ENCODE data around the gene RBM33.

The RBM33 gene

DNA sequence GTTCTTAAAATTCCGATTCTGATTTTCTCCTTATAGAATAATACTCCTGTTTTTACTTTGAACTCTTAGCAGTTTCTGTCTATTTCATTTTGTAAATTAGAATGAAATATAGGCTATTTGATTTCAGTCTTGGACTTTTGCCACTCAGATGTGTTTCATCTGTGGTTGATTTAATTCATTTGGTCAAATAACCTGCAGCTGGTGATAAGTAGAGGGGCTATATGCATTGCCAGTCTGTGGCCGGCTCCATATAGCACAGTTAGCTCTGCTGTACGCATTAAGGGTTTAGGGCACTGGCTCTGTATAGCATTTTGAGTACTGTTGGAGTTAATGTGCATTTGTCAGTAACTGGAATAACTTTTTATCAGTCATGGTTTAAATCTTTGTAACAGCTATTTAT lies 35.7 kb downstream of the RBM33 start:
- TF ChIP-seq YY1 (IDR thresholded peaks at IDR 0.05; ENCODE audit: low read depth) (no peak), EP300 (IDR thresholded peaks at IDR 0.05; ENCODE audit: borderline replicate concordance) (no peak), TAF1 (IDR thresholded peaks at IDR 0.05; ENCODE audit: low read depth) (no peak), CEBPB (IDR thresholded peaks at IDR 0.05) (no peak), TCF12 (IDR thresholded peaks at IDR 0.05; ENCODE audit: low read depth) (no peak), EGR1 (IDR thresholded peaks at IDR 0.05) (no peak), RAD21 (IDR thresholded peaks at IDR 0.05; ENCODE audit: low read depth) (no peak), FOXM1 (IDR thresholded peaks at IDR 0.05; ENCODE audit: borderline replicate concordance, low read depth) (no peak), TEAD4 (IDR thresholded peaks at IDR 0.05) (no peak), NFIC (IDR thresholded peaks at IDR 0.05) (no peak), REST (IDR thresholded peaks at IDR 0.05; ENCODE audit: low read depth) (no peak), USF1 (IDR thresholded peaks at IDR 0.05) (no peak), ZBTB7A (IDR thresholded peaks at IDR 0.05; ENCODE audit: low read depth) (no peak), CREB1 (IDR thresholded peaks at IDR 0.05; ENCODE audit: low read depth) (no peak), MAX (IDR thresholded peaks at IDR 0.05) (no peak)

GRCh38 chr7:155680864-155681263 lies 36.4 kb downstream of the RBM33 start:
- TF ChIP-seq TAF1 (IDR thresholded peaks at IDR 0.05; ENCODE audit: low read depth) (no peak), YY1 (IDR thresholded peaks at IDR 0.05; ENCODE audit: low read depth) (no peak), USF1 (IDR thresholded peaks at IDR 0.05) (no peak), FOXM1 (IDR thresholded peaks at IDR 0.05; ENCODE audit: borderline replicate concordance, low read depth) (no peak), TCF12 (IDR thresholded peaks at IDR 0.05; ENCODE audit: low read depth) (no peak), NFIC (IDR thresholded peaks at IDR 0.05) (no peak), ZBTB7A (IDR thresholded peaks at IDR 0.05; ENCODE audit: low read depth) (no peak), EGR1 (IDR thresholded peaks at IDR 0.05) (no peak), CEBPB (IDR thresholded peaks at IDR 0.05) (no peak), CREB1 (IDR thresholded peaks at IDR 0.05; ENCODE audit: low read depth) (no peak), RAD21 (IDR thresholded peaks at IDR 0.05; ENCODE audit: low read depth) (no peak), TEAD4 (IDR thresholded peaks at IDR 0.05) (no peak), MAX (IDR thresholded peaks at IDR 0.05) (no peak), EP300 (IDR thresholded peaks at IDR 0.05; ENCODE audit: borderline replicate concordance) (no peak), REST (IDR thresholded peaks at IDR 0.05; ENCODE audit: low read depth) (no peak)

GRCh38 chr7:155681663-155682062 lies 37.2 kb downstream of the RBM33 start:
- TF ChIP-seq RAD21 (IDR thresholded peaks at IDR 0.05; ENCODE audit: low read depth): no peak
- no peak for TF ChIP-seq NFIC (IDR thresholded peaks at IDR 0.05)
- no peak for TF ChIP-seq USF1 (IDR thresholded peaks at IDR 0.05)
- TF ChIP-seq REST (IDR thresholded peaks at IDR 0.05; ENCODE audit: low read depth): no peak
- TF ChIP-seq TAF1 (IDR thresholded peaks at IDR 0.05; ENCODE audit: low read depth): no peak
- no peak for TF ChIP-seq ZBTB7A (IDR thresholded peaks at IDR 0.05; ENCODE audit: low read depth)
- no peak for TF ChIP-seq MAX (IDR thresholded peaks at IDR 0.05)
- TF ChIP-seq EGR1 (IDR thresholded peaks at IDR 0.05): no peak
- no peak for TF ChIP-seq EP300 (IDR thresholded peaks at IDR 0.05; ENCODE audit: borderline replicate concordance)
- TF ChIP-seq TEAD4 (IDR thresholded peaks at IDR 0.05): no peak
- no peak for TF ChIP-seq YY1 (IDR thresholded peaks at IDR 0.05; ENCODE audit: low read depth)
- no peak for TF ChIP-seq CEBPB (IDR thresholded peaks at IDR 0.05)
- no peak for TF ChIP-seq FOXM1 (IDR thresholded peaks at IDR 0.05; ENCODE audit: borderline replicate concordance, low read depth)
- no peak for TF ChIP-seq CREB1 (IDR thresholded peaks at IDR 0.05; ENCODE audit: low read depth)
- TF ChIP-seq TCF12 (IDR thresholded peaks at IDR 0.05; ENCODE audit: low read depth): no peak
